ENCODE data around the gene GOLPH3. TPM values are rescaled to one million over a fixed set of nuclear protein-coding genes. Genes with fewer than 3 reads are reported as not detected.

The GOLPH3 gene
- total and polyA plus RNA-seq, 2 of the 4 experiments (the other 2 are of a cell fraction): 38.2 to 41.3 TPM

DNA sequence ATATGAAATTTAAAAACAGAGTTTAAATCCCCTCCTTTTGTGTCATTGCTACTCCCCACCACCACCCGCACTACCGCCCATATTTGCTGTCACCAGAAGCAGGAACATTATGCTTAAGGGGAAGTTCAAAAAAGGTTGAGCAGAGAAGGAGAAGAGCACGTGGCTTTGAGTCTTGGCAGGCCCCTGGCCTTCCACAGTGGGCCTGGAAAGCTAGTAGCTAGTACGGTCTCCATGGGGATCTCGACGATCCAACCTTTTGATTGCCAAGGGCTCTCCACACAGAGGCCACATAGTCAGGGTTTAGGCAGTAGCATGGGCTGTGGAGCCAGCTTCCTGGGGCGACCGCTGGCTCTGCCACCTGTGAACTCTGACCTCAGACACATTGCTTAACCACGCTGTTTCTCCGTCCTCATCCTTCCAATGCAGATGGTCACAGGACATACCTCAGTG is 90.1 kb downstream of the GOLPH3 start:
- H3K9me1 ChIP-seq (ENCODE audit: insufficient read depth, low read length): no peaks in the 10 kb centered on the region
- no peak overlapping the region for H3K56ac ChIP-seq (ENCODE audit: extremely low read depth, insufficient read depth, low read length)
- H3K27me3 ChIP-seq (ENCODE audit: control insufficient read depth, insufficient read depth, low read length): no peaks in the 10 kb centered on the region
- no TSS peak for BruUV-seq (replicated peaks)
- H3K9ac ChIP-seq (ENCODE audit: low read depth, low read length): no peak overlapping the region
- ChIA-PET CTCF (interaction anchor here (1.1 kb wide), 1 partner anchor 259 kb away, joined by 3 read pairs; no protein-coding TSS in a partner anchor), POLR2A (ENCODE audit: unreplicated experiment) (no interaction called here)
- H3K14ac ChIP-seq (replicated peaks; ENCODE audit: low read depth, low read length): no peak overlapping the region
- no peak overlapping the region for H3K23ac ChIP-seq (ENCODE audit: low read depth, low read length)
- 82% methylated on average over 6 of the region's 10 CpGs; no CpG with 5 or more reads in 1 of the 2 experiments for WGBS, 2 experiments (ENCODE audit: extremely low coverage in 2 of 2, insufficient read length in 1 of 2)
- H3K27ac ChIP-seq (ENCODE audit: insufficient read depth, low read length): no peak overlapping the region
- H2BK120ac ChIP-seq (ENCODE audit: low read depth, low read length): no peak overlapping the region
- H4K20me1 ChIP-seq (ENCODE audit: insufficient read depth, low read length): no peaks in the 10 kb centered on the region
- H4K8ac ChIP-seq (ENCODE audit: low read depth in 2 of 2, low read length in 2 of 2): no peak overlapping the region
- H3K9me3 ChIP-seq (ENCODE audit: control insufficient read depth, insufficient read depth, low read length): no peaks in the 10 kb centered on the region
- no peak for TF ChIP-seq RAD21 (IDR thresholded peaks at IDR 0.05; ENCODE audit: low read length)
- TF ChIP-seq CHD1 (IDR thresholded peaks at IDR 0.05; ENCODE audit: low read depth, low read length): no peak
- TF ChIP-seq MAZ (IDR thresholded peaks at IDR 0.05; ENCODE audit: borderline replicate concordance, low read depth, low read length): no peak
- TF ChIP-seq, protein P1, sequence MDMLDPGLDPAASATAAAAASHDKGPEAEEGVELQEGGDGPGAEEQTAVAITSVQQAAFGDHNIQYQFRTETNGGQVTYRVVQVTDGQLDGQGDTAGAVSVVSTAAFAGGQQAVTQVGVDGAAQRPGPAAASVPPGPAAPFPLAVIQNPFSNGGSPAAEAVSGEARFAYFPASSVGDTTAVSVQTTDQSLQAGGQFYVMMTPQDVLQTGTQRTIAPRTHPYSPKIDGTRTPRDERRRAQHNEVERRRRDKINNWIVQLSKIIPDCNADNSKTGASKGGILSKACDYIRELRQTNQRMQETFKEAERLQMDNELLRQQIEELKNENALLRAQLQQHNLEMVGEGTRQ (IDR thresholded peaks at IDR 0.05; ENCODE audit: low read depth, low read length): no peak
- no peak for TF ChIP-seq FOS (IDR thresholded peaks at IDR 0.05; ENCODE audit: low read depth, low read length)
- no peak for TF ChIP-seq BHLHE40 (IDR thresholded peaks at IDR 0.05; ENCODE audit: low read depth, low read length)
- TF ChIP-seq MXI1 (IDR thresholded peaks at IDR 0.05; ENCODE audit: borderline replicate concordance, low read depth, low read length): no peak
- TF ChIP-seq ELK1 (IDR thresholded peaks at IDR 0.05; ENCODE audit: borderline replicate concordance, low read depth, low read length): no peak
- TF ChIP-seq MAFK (IDR thresholded peaks at IDR 0.05; ENCODE audit: low read depth, low read length): no peak
- no peak for TF ChIP-seq SMC3 (IDR thresholded peaks at IDR 0.05; ENCODE audit: low read depth, low read length)
- no peak overlapping the region for H3K4ac ChIP-seq (ENCODE audit: low read depth, low read length)
- ATAC-seq (ENCODE audit: low read depth) (no peak), DNase-seq (no peak)
- H3K79me1 ChIP-seq (ENCODE audit: low read depth in 1 of 2, low read length in 2 of 2): no peaks in the 10 kb centered on the region
- no peak overlapping the region for H2AK5ac ChIP-seq (ENCODE audit: low read depth, low read length)
- H2BK15ac ChIP-seq (ENCODE audit: low read depth, low read length): no peak overlapping the region
- H3K18ac ChIP-seq (ENCODE audit: low read depth, low read length): no peak overlapping the region
- intact Hi-C loops (cut with micrococcal nuclease): no loop called here
- no peak overlapping the region for H2BK5ac ChIP-seq (ENCODE audit: low read depth, low read length, poor library complexity, severe bottlenecking)
- no peak overlapping the region for H2BK20ac ChIP-seq (ENCODE audit: low read depth, low read length)
- no peak overlapping the region for H3K4me3 ChIP-seq (ENCODE audit: insufficient read depth, low read depth, low read length)
- H3K4me2 ChIP-seq (ENCODE audit: low read depth, low read length): no peak overlapping the region
- H2AK9ac ChIP-seq (replicated peaks; ENCODE audit: low read depth, low read length, poor library complexity): no peak overlapping the region
- dilution Hi-C loops (cut with HindIII; ENCODE audit: low sequenced_read_pairs, unreplicated experiment): no loop called here
- H2AFZ ChIP-seq (replicated peaks; ENCODE audit: low read length, poor library complexity): no peak overlapping the region
- no peak overlapping the region for H4K5ac ChIP-seq (ENCODE audit: low read depth, low read length)
- in situ Hi-C loops (cut with MboI; ENCODE audit: low sequenced_read_pairs): no loop called here
- H3K36me3 ChIP-seq (ENCODE audit: control insufficient read depth, insufficient read depth, low read length): 0 out of 2 replicates have a peak, but pooled peaks cover 2% of the 10 kb centered on the region
- no peak overlapping the region for H4K91ac ChIP-seq (ENCODE audit: insufficient read depth, low read depth, low read length)
- H3K4me1 ChIP-seq (ENCODE audit: control insufficient read depth, insufficient read depth, low read length): no peaks in the 10 kb centered on the region

Measured in IMR-90 (cell line).